A673 (cell line): ENCODE data around the gene ADGRL2. TPM values are rescaled to one million over a fixed set of nuclear protein-coding genes. Genes with fewer than 3 reads are reported as not detected.

Experiments
- BruUV-seq: library from RNA; stranded (reverse); fragments of 400-500 nt; replicated peaks from 2 replicates; lab custom pipeline; 2021; lab: Mats Ljungman, UMichigan
- CTCF ChIA-PET: fragments of 300-600 bp; sonication (Branson Sonifier 250); formaldehyde crosslinking; loops from one replicate; lab custom pipeline; 2022; ENCODE audit warnings: antibody characterized with exemption; lab: Charles Lee
- POLR2A ChIA-PET: fragments of 300-600 bp; sonication (Branson Sonifier 250); formaldehyde crosslinking; loops from one replicate; lab custom pipeline; 2022; ENCODE audit warnings: antibody characterized with exemption; ENCODE audit not compliant: low non-redundant PET; lab: Charles Lee
- DNase-seq: peaks from one replicate; pipeline ENCODE4 v3.0.0-alpha.2; 2015; ENCODE audit warnings: low spot score
- H3K27ac ChIP-seq: fragments of 200-600 bp; sonication (generic); 2 replicates; pipeline ENCODE4 v1.5.1; 2016; ENCODE audit warnings: mixed run types, low read depth, mild to moderate bottlenecking, mixed read lengths, antibody characterized with exemption, low read length; ENCODE audit not compliant: poor library complexity, severe bottlenecking
- H3K27me3 ChIP-seq: fragments of 200-600 bp; sonication (generic); replicated peaks from 2 replicates; pipeline ENCODE4 v1.6.1; 2017; ENCODE audit warnings: mixed run types, low read depth, mild to moderate bottlenecking, mixed read lengths, antibody characterized with exemption, low read length; ENCODE audit not compliant: insufficient read depth, poor library complexity
- H3K36me3 ChIP-seq: fragments of 200-600 bp; sonication (generic); 2 replicates; pipeline ENCODE4 v1.6.1; 2016; ENCODE audit warnings: mixed run types, mild to moderate bottlenecking, mixed read lengths, antibody characterized with exemption, low read length; ENCODE audit not compliant: insufficient read depth, poor library complexity, severe bottlenecking
- H3K4me1 ChIP-seq: fragments of 200-600 bp; sonication (generic); 2 replicates; pipeline ENCODE4 v1.6.1; 2017; ENCODE audit warnings: mixed run types, mild to moderate bottlenecking, mixed read lengths, antibody characterized with exemption, low read length; ENCODE audit not compliant: insufficient read depth, poor library complexity, severe bottlenecking
- H3K4me3 ChIP-seq: fragments of 200-600 bp; sonication (generic); 2 replicates; pipeline ENCODE4 v1.5.1; 2016; ENCODE audit warnings: low read depth, mixed run types, mild to moderate bottlenecking, mixed read lengths, low read length; ENCODE audit not compliant: poor library complexity, severe bottlenecking
- H3K9me3 ChIP-seq: fragments of 200-600 bp; sonication (generic); 2 replicates; pipeline ENCODE4 v1.6.1; 2016; ENCODE audit warnings: mixed run types, low read depth, mild to moderate bottlenecking, mixed read lengths, antibody characterized with exemption, low read length; ENCODE audit not compliant: poor library complexity, severe bottlenecking
- EZH2 ChIP-seq: fragments of 200-600 bp; sonication (generic); IDR thresholded peaks from 2 replicates; pipeline ENCODE4 v1.6.1; 2017; ENCODE audit warnings: borderline replicate concordance, low read depth, mild to moderate bottlenecking, mixed read lengths, antibody characterized with exemption, low read length; ENCODE audit not compliant: poor library complexity, severe bottlenecking
- intact Hi-C: fragments of 100-400 bp; cut with micrococcal nuclease; formaldehyde crosslinking; loops from one replicate; pipeline ENCODE4 v1.10.0; 2022; ENCODE audit not compliant: unreplicated experiment
- total RNA-seq: library from RNA; stranded (reverse); gene quantifications from 2 replicates; pipeline ENCODE4 v1.2.3, GENCODE V29; 2021
- TF ChIP-seq, protein P1 (sequence below): fragments of 300-800, 200-600 bp; sonication (generic); conservative IDR thresholded peaks from 2 replicates; pipeline ENCODE4 v1.5.1; 2017; ENCODE audit warnings: low read depth, mild to moderate bottlenecking, antibody characterized with exemption, low read length, moderate library complexity, mixed read lengths

Gene ADGRL2
- total RNA-seq, 1 experiment from 2014 or later: 1.5 TPM

DNA sequence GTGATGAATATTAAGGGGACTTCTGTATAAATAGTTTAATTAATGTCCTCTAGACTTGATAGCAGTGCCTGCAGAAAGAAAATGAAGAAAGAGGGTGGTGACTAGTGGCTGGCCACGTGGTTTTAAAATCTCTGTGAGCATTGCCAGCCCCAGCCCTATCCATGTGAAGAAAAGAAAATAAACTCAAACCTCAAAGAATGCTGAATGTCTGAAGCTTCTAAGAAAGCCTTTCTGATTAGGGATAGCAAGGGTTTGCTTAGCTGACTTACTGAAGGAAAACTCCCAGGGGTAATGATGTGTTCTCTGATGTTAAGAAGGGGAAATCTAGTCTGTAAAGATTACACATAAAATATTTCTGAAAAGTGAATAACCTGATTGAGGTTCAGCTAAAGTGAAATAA lies 31.8 kb downstream of the ADGRL2 start:
- Histone ChIP-seq H3K36me3 (no peaks in the 10 kb centered on the region), H3K4me1 (peaks cover 2% of the 10 kb centered on the region), H3K27ac (no peak overlapping the region), H3K4me3 (no peak overlapping the region), H3K27me3 (peaks cover 39% of the 10 kb centered on the region), H3K9me3 (no peaks in the 10 kb centered on the region)
- no peak for TF ChIP-seq EZH2
- TF ChIP-seq, protein P1, sequence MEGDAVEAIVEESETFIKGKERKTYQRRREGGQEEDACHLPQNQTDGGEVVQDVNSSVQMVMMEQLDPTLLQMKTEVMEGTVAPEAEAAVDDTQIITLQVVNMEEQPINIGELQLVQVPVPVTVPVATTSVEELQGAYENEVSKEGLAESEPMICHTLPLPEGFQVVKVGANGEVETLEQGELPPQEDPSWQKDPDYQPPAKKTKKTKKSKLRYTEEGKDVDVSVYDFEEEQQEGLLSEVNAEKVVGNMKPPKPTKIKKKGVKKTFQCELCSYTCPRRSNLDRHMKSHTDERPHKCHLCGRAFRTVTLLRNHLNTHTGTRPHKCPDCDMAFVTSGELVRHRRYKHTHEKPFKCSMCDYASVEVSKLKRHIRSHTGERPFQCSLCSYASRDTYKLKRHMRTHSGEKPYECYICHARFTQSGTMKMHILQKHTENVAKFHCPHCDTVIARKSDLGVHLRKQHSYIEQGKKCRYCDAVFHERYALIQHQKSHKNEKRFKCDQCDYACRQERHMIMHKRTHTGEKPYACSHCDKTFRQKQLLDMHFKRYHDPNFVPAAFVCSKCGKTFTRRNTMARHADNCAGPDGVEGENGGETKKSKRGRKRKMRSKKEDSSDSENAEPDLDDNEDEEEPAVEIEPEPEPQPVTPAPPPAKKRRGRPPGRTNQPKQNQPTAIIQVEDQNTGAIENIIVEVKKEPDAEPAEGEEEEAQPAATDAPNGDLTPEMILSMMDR: no peak
- DNase-seq: no peak
- POLR2A ChIA-PET: no interaction called here
- intact Hi-C loops: no loop called here
- CTCF ChIA-PET: no interaction called here
- BruUV-seq: no TSS peak

DNA sequence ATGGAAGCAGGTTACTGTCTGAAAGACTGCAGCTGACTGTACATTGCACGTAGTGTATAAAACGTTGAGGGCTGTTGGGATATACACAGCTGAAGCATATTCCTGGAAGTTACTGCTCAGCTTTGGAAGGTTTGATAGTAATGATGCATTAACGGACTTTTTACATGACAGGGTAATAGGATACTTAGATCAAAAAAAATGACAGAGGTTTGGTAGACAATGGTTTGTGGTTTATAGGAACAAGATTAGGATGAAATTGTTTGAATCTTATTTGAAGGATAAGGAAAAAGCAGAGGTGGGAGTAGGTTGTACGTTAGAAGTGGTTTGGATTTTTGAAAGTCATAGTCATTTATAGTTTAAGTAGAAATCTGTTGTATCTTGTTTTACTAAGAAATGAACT lies 33.0 kb downstream of the ADGRL2 start:
- ChIA-PET POLR2A (no interaction called here), CTCF (no interaction called here)
- DNase-seq: no peak
- Histone ChIP-seq H3K9me3 (no peaks in the 10 kb centered on the region), H3K4me3 (no peak overlapping the region), H3K4me1 (peaks cover 2% of the 10 kb centered on the region), H3K27me3 (peaks cover 39% of the 10 kb centered on the region), H3K36me3 (no peaks in the 10 kb centered on the region), H3K27ac (no peak overlapping the region)
- intact Hi-C loops: no loop called here
- BruUV-seq: no TSS peak
- TF ChIP-seq, protein P1: no peak
- no peak for TF ChIP-seq EZH2

DNA sequence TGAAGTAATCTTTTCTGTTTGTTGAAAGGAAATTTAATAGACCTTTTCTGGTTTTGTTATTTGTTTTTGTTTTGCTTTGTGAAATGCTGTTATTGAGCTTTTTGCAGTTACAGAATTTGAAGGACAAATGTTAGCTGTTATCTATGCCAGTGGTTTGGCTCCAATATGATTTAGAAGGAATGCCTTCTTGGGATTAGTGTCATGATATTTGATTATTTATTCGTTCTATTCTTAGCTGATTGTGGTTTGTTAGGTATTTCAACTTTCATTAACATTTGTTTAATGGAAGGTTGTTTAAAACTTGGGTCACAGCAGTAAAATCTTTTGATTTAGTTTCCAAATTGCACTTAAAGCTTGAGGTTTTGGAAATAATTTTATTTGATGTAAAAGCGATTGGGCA lies 33.5 kb downstream of the ADGRL2 start:
- POLR2A ChIA-PET: no interaction called here
- Histone ChIP-seq H3K4me3 (no peak overlapping the region), H3K27me3 (peaks cover 39% of the 10 kb centered on the region), H3K9me3 (no peaks in the 10 kb centered on the region), H3K27ac (no peak overlapping the region), H3K4me1 (peaks cover 2% of the 10 kb centered on the region), H3K36me3 (no peaks in the 10 kb centered on the region)
- no peak for TF ChIP-seq EZH2
- CTCF ChIA-PET: no interaction called here
- no peak for DNase-seq
- intact Hi-C loops: no loop called here
- BruUV-seq: no TSS peak
